Testis (tissue), 2 donors: ENCODE results near the gene USF1.
"Not testable (repeated sequence)": the region's sequence is repeated elsewhere in the genome, so short reads cannot be mapped to it uniquely, and the experiment has no call there.

Experiments used
- CTCF ChIP-seq, 3 experiments: fragments of 450-650 bp in 2 of 3; fragments of 200-600 bp in 1 of 3; sonication (generic) in 1 of 3; IDR thresholded peaks; one replicate each; pipeline ENCODE4 v1.5.1; 2016 to 2019; ENCODE audit warnings: antibody characterized with exemption in 3 of 3, mild to moderate bottlenecking in 2 of 3, moderate library complexity in 1 of 3
- POLR2A ChIP-seq: fragments of 450-650 bp; IDR thresholded peaks from one replicate; pipeline ENCODE4 v1.6.1; 2017; ENCODE audit warnings: antibody characterized with exemption, mild to moderate bottlenecking, moderate library complexity

- not testable (repeated sequence) for TF ChIP-seq CTCF (IDR thresholded peaks at IDR 0.05); POLR2A
Observed at GRCh38 chr1:161029466-161029865, 16.3 kb downstream of the USF1 start.
